ENCODE data around the gene LHPP.
A peak's percentile ranks its signal among the peaks of the same experiment; 100 is the strongest.

LHPP gene

DNA sequence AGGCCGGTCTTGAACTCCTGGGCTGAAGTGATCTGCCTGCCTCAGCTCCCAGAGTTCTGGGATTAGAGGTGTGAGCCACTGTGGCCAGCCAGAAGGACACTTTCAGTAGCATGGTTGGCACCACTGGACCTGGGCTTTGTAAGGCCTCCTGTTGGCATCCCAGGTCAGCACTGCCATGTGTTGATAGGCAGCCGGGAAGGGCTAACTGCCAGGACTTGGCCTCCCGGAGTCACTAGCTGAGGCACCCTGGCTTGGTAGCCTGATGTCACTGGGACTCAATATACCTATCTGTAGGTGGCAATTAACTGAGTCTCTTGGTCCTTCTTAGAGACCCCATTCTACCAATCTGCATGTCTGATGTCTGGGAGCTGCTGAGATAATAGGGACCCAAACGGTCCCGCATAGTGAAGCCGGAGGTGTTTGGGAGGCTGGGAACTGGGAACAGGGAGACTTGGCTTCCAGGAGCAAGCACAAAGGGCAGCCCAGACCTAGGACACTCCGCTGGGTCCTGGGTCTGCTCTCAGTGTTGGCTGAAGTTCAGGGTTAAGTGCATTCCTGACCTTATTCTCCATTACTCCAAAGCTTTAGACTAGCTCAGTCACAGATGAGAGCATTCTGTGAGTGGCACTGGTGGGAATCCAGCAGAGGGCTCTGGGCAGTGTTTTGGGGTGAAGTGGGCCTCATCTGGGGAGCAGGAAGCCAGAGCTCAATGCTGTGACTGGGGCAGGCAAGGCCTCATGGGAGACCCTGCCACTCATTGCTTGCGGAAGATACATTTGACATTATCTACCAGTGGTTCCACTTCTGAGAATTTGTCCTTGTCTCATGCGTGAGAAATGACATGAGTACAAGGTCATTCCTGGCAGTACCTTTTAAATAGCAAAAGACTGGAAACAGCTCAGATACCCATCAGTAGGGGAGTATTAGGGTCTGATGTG is 2.7 kb downstream of the LHPP start:
- no peaks in the 10 kb centered on the region for H3K36me3 ChIP-seq (ENCODE audit: control insufficient read depth, low read depth, low read length)
- H3K4me3 ChIP-seq (ENCODE audit: low read length) = no peak overlapping the region
- no peaks in the 10 kb centered on the region for H3K9me3 ChIP-seq (ENCODE audit: control insufficient read depth, low read depth, low read length)
- H3K4me1 ChIP-seq (ENCODE audit: control insufficient read depth, low read depth, low read length) = peaks cover 31% of the 10 kb centered on the region
- H3K27ac ChIP-seq (ENCODE audit: low read length) = no peak overlapping the region
- H3K27me3 ChIP-seq (ENCODE audit: control insufficient read depth, insufficient read depth, low read length) = no peaks in the 10 kb centered on the region
- H3K9ac ChIP-seq (ENCODE audit: low read length) = no peak overlapping the region

DNA sequence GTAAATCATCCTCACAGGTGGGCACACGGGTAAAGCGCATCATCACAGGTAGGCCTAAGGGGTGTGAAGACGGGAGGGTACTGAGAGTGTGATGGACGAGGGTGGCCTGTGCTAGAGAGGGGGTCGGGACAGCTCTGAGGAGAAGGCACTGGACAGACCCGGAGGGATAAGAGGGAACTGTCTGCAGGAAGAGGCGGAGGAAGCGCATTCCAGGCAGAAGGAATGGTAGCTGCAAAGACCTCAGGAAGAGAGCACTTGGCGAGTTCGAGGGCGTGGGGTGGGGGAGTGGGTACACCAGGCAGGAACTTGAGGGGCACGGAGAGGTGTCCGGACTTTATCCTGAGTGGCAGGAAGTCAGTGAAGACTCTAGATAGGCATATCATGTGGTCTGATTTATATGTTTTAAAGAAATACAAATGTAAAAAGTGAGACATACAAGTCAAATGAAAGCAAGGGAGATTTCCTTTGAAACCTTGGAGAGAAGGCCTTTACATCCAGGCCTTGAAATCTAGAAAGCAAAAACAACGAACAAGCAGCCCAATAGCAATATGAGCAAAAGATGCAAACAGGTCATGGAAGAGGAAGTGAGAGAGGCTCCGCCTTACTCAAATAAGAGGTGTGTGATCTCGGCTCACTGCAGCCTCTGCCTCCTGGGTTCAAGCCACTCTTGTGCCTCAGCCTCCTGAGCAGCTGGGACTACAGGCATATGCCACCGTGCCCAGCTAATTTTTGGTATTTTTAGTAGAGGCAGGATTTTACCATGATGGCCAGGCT is 3.6 kb downstream of the LHPP start:
- H3K9ac ChIP-seq (ENCODE audit: low read length) = peak overlapping the region; percentile 7

DNA sequence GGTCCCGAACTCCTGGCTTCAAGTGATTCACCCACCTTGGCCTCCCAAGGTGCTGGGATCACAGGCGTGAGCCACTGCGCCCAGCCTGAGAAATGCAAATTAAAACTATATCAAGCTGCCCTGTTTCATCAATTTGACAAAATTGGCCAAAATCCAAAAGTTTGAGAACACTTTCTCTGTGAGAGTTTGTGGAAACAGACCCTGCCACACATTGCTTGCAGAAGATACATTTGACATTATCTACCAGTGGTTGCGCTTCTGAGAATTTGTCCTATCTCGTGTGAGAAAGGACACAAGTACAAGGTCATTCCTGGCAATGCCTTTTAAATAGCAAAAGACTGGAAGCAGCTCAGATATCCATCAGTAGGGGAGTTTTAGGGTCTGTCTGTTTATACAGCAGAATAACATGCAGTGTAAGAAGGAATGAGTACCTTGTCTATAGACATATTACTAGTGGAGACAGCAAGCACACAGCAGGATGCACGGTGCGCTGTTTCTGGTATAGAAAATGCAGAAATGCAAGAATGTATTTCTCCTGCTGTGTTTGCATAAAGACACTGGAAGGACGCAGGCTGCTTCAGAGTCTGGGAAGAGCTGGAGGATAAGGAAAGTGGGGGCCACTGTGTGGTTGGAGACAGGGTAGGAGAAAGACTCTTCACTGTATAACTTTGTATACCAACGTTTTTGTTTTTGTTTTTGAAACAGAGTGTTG is 4.3 kb downstream of the LHPP start:
- peak overlapping the region; percentile 54 for H3K27ac ChIP-seq (ENCODE audit: low read length)
- H3K9ac ChIP-seq (ENCODE audit: low read length) = peak overlapping the region; percentile 7
- peaks cover 45% of the 10 kb centered on the region for H3K4me1 ChIP-seq (ENCODE audit: control insufficient read depth, low read depth, low read length)
- no peaks in the 10 kb centered on the region for H3K36me3 ChIP-seq (ENCODE audit: control insufficient read depth, low read depth, low read length)
- H3K4me3 ChIP-seq (ENCODE audit: low read length) = no peak overlapping the region
- H3K9me3 ChIP-seq (ENCODE audit: control insufficient read depth, low read depth, low read length) = no peaks in the 10 kb centered on the region
- H3K27me3 ChIP-seq (ENCODE audit: control insufficient read depth, insufficient read depth, low read length) = no peaks in the 10 kb centered on the region

More for the DNA sequence above, 3.6 kb downstream of the LHPP start:
- no peaks in the 10 kb centered on the region for H3K9me3 ChIP-seq (ENCODE audit: control insufficient read depth, low read depth, low read length)
- no peak overlapping the region for H3K27ac ChIP-seq (ENCODE audit: low read length)
- no peaks in the 10 kb centered on the region for H3K36me3 ChIP-seq (ENCODE audit: control insufficient read depth, low read depth, low read length)
- H3K27me3 ChIP-seq (ENCODE audit: control insufficient read depth, insufficient read depth, low read length) = no peaks in the 10 kb centered on the region
- peaks cover 38% of the 10 kb centered on the region for H3K4me1 ChIP-seq (ENCODE audit: control insufficient read depth, low read depth, low read length)
- H3K4me3 ChIP-seq (ENCODE audit: low read length) = no peak overlapping the region

DNA sequence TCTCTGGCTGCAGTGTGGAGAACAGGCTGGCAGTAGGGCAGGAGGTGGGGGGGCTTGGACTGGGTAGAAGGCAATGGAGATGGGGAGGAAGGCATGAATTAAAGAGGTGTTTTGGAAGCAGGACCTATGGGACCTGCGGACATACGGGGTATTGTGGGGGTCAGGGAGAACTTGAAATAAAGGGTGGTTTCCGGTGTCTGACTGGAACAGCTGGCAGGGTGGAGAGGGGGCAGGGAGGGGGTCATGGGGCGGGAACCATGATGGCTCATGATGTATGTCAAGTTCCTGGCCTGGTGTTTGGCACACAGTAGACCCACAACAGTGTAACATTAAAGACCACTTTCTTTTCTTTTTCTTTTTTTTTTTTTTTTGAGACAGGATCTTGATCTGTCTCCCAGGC is 5.5 kb downstream of the LHPP start:
- Histone ChIP-seq H3K9me3 (ENCODE audit: control insufficient read depth, low read depth, low read length) (no peaks in the 10 kb centered on the region), H3K4me3 (ENCODE audit: low read length) (no peak overlapping the region), H3K4me1 (ENCODE audit: control insufficient read depth, low read depth, low read length) (peaks cover 47% of the 10 kb centered on the region), H3K9ac (ENCODE audit: low read length) (no peak overlapping the region), H3K27me3 (ENCODE audit: control insufficient read depth, insufficient read depth, low read length) (no peaks in the 10 kb centered on the region), H3K27ac (ENCODE audit: low read length) (no peak overlapping the region), H3K36me3 (ENCODE audit: control insufficient read depth, low read depth, low read length) (no peaks in the 10 kb centered on the region)

DNA sequence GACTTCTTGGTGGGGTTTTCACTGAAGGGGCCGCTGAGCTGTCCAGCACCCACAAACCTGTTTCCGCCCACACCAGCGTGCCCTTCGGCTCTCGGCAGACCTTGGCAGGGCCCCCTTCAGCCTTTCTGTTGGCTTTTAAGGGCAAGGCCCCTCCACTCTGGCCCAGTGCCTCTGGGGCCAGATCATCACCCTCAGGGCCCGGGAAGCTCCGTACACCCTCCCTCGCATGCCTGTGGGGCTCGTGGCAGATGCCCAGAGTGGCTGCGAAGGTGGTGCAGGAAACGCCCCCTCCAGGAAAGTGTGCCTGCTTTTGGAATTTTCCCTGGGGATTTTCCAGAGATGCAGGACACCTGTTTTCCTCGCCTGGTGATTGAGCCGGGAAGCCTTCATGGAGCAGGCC is 7.0 kb downstream of the LHPP start:
- Histone ChIP-seq H3K36me3 (ENCODE audit: control insufficient read depth, low read depth, low read length) (no peaks in the 10 kb centered on the region), H3K27ac (ENCODE audit: low read length) (no peak overlapping the region), H3K4me3 (ENCODE audit: low read length) (no peak overlapping the region), H3K9ac (ENCODE audit: low read length) (no peak overlapping the region), H3K4me1 (ENCODE audit: control insufficient read depth, low read depth, low read length) (peaks cover 42% of the 10 kb centered on the region), H3K27me3 (ENCODE audit: control insufficient read depth, insufficient read depth, low read length) (no peaks in the 10 kb centered on the region), H3K9me3 (ENCODE audit: control insufficient read depth, low read depth, low read length) (no peaks in the 10 kb centered on the region)

DNA sequence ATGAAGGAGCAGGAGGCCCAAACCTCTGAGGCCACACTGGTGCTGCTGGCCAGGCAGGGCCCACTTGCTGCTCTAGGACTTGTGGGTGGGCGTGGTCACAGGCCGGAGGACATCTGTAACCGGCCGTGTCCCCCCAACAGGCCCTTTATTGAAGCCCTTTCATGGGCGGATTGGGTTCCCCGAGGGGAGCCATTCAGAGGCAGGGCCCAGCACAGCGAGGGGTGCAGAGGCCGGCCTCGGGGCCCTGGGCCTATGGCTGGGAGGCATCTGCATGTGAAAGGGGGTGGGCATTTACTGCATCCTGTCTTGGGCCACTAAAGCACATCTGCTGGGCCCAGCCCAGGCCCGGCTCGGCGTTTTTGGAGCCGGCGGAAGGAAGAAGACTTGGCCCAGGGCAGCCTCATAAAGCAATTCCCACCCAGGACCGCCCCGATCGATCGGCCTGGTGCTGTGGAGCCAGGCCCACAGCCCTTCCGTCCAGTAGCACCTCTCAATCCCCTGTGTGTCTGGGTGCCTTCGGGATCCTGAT is 8.4 kb downstream of the LHPP start:
- H3K27ac ChIP-seq (ENCODE audit: low read length) = peak overlapping the region; percentile 75
- no peaks in the 10 kb centered on the region for H3K36me3 ChIP-seq (ENCODE audit: control insufficient read depth, low read depth, low read length)
- H3K4me1 ChIP-seq (ENCODE audit: control insufficient read depth, low read depth, low read length) = peaks cover 42% of the 10 kb centered on the region
- H3K4me3 ChIP-seq (ENCODE audit: low read length) = peak overlapping the region; percentile 11
- no peaks in the 10 kb centered on the region for H3K9me3 ChIP-seq (ENCODE audit: control insufficient read depth, low read depth, low read length)
- H3K27me3 ChIP-seq (ENCODE audit: control insufficient read depth, insufficient read depth, low read length) = no peaks in the 10 kb centered on the region
- H3K9ac ChIP-seq (ENCODE audit: low read length) = peak overlapping the region; percentile 41

DNA sequence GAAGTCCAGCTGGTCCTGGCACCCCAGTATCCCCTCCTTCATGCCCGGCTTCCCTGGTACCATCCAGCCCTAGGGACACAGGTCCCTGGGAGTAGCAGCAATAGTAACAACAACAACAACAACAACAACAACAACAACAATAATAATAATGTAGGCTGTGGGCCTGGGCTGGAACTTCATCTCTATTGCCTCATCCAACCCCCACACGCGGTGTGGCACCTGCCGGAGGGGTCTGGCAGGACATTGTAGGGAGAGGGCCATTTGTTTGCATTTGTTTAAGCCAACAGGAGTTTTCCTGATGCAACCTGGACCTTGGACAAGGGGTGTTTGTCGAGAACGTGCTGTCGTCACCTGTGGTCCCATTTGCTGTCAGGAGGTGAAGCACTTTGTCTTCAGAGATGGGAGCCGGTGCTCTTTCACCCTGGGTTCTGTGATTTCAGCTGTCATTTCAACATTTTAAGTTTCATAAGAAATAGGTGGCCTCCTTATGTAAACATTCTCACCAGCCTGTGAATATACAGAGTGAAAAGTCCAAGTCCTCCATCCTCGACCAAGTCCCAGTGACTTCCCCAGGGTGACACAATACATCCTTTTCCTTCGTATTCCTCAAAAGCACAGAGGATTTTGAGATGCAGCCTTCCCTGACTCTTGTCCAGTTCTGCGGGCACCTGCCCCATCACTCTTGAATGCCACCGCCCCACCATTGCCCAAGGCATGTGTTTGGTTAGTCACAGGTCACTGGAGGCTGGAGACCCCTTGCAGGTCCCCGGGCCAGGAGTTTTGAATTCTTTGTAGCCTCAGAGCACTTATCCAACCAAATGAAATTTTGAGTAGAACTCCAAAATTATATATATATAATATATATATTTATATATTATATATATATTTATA is 9.2 kb downstream of the LHPP start:
- peaks cover 36% of the 10 kb centered on the region for H3K4me1 ChIP-seq (ENCODE audit: control insufficient read depth, low read depth, low read length)
- peak overlapping the region; percentile 41 for H3K9ac ChIP-seq (ENCODE audit: low read length)
- no peaks in the 10 kb centered on the region for H3K36me3 ChIP-seq (ENCODE audit: control insufficient read depth, low read depth, low read length)
- H3K4me3 ChIP-seq (ENCODE audit: low read length) = peak overlapping the region; percentile 11
- H3K9me3 ChIP-seq (ENCODE audit: control insufficient read depth, low read depth, low read length) = no peaks in the 10 kb centered on the region
- H3K27ac ChIP-seq (ENCODE audit: low read length) = peak overlapping the region; percentile 75
- H3K27me3 ChIP-seq (ENCODE audit: control insufficient read depth, insufficient read depth, low read length) = no peaks in the 10 kb centered on the region

DNA sequence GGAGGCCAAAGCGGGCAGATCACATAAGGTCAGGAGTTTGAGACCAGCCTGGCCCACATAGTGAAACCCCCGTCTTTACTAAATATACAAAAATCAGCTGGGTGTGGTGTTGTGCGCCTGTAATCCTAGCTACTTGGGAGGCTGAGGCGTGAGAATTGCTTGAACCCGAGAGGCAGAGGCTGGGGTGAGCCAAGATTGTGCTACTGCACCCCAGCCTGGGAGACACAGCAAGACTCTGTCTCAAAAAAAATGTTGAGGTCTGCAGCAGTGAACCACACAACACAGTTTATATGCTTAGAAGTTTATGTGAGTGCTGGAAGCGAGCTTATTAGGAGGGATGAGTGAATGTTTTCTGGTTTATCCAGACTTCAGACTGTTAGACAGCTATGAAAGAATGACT is 10.4 kb downstream of the LHPP start:
- Histone ChIP-seq H3K36me3 (ENCODE audit: control insufficient read depth, low read depth, low read length) (no peaks in the 10 kb centered on the region), H3K27ac (ENCODE audit: low read length) (no peak overlapping the region), H3K4me3 (ENCODE audit: low read length) (no peak overlapping the region), H3K9ac (ENCODE audit: low read length) (no peak overlapping the region), H3K4me1 (ENCODE audit: control insufficient read depth, low read depth, low read length) (peaks cover 27% of the 10 kb centered on the region), H3K9me3 (ENCODE audit: control insufficient read depth, low read depth, low read length) (no peaks in the 10 kb centered on the region), H3K27me3 (ENCODE audit: control insufficient read depth, insufficient read depth, low read length) (no peaks in the 10 kb centered on the region)

DNA sequence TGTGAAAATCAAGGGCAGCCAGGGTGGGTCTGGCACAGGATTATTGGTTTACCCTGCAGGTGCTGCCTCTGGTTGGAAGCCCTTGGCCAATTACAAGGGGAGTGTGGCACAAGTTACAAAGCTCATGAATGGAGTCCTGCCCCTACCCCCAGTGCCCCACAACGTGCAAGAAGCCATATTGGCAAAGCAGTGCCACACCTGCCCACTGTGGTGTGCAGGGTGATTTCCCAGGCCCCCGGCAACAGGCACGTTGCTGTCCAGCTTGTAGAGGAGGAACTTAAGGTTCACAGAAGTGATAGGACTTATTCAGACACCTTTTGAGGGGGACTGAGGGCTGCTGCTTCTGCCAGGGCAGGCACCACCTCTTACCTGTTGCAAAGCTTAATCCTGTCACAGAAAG is 11.4 kb downstream of the LHPP start:
- peaks cover 31% of the 10 kb centered on the region for H3K4me1 ChIP-seq (ENCODE audit: control insufficient read depth, low read depth, low read length)
- H3K36me3 ChIP-seq (ENCODE audit: control insufficient read depth, low read depth, low read length) = no peaks in the 10 kb centered on the region
- no peaks in the 10 kb centered on the region for H3K9me3 ChIP-seq (ENCODE audit: control insufficient read depth, low read depth, low read length)
- no peak overlapping the region for H3K4me3 ChIP-seq (ENCODE audit: low read length)
- no peak overlapping the region for H3K9ac ChIP-seq (ENCODE audit: low read length)
- H3K27me3 ChIP-seq (ENCODE audit: control insufficient read depth, insufficient read depth, low read length) = no peaks in the 10 kb centered on the region
- no peak overlapping the region for H3K27ac ChIP-seq (ENCODE audit: low read length)

DNA sequence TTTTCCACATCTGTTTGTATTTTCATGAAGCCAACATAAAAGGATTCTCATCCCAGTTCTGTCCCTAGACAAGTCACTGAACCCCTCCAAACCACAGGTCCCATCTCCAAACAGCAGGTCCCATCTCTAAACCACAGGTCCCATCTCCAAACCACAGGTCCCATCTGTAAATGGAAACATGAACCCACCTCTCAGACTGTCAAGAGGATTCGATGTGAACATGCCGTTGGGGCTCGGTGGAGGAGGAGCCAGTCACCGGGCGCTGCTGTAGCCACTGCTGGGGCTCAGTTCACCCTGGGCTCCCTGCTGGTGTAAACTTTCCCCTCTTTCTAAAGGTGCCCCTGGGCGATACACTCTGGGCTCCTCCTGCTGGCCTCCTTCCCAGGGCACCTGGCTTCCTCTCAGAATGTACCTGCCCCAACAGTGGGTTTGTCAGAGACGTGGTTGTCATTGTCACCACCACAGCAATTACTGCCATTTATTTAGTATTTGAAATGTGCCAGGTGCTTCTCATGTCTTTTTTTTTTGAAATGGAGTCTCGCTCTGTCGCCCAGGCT is 13.0 kb downstream of the LHPP start:
- Histone ChIP-seq H3K9me3 (ENCODE audit: control insufficient read depth, low read depth, low read length) (no peaks in the 10 kb centered on the region), H3K27ac (ENCODE audit: low read length) (no peak overlapping the region), H3K4me1 (ENCODE audit: control insufficient read depth, low read depth, low read length) (peaks cover 19% of the 10 kb centered on the region), H3K4me3 (ENCODE audit: low read length) (no peak overlapping the region), H3K27me3 (ENCODE audit: control insufficient read depth, insufficient read depth, low read length) (no peaks in the 10 kb centered on the region), H3K36me3 (ENCODE audit: control insufficient read depth, low read depth, low read length) (no peaks in the 10 kb centered on the region), H3K9ac (ENCODE audit: low read length) (no peak overlapping the region)
